ENCODE data around the gene DCHS1. TPM values are rescaled to one million over a fixed set of nuclear protein-coding genes. Genes with fewer than 3 reads are reported as not detected.

Gene DCHS1
- total and polyA plus RNA-seq, 2 of the 13 experiments (the other 11 are each of a cell fraction or from before 2014, with no cell fraction given), result under 0.01 to 0.03 TPM

DNA sequence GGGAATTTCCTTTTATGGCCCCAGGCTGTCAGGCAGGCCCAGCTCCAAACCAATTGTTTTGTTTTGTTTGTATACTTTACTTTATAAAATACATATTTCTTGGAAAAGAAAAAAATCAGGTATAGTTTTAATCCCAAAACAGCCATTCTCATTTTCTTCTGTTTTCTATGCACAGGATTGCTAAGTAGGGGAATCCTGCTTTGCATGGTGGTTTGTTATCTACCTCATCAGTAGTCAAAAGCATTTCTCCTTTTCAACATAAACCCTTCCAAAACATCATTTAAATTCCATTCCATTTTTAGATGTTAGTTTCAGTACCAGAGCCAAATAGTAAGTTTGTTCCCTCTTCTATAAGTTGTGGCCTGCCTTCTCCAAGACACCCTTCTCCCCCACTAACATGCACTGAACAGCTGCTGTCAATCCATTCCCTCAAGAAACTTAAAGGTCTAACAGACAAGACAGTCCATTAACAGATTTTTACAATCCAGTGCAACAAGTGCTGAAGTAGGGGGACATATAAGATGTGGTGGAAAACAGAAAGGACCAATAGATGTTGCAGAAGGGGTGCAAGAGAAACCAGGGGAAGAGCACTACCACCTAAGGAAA lies 48.3 kb downstream of the DCHS1 start:
- in situ Hi-C loops (cut with HindIII; ENCODE audit: extremely low pct_ligation_motif_present, low pct_unique_long_range_greater_than_20kb), result loop anchor here (10.0 kb wide), 1 partner anchor 122 kb away; the partner anchor contains the start of genes ARFIP2 and TIMM10B
- POLR2A ChIA-PET, result interaction anchor here (0.7 to 2.1 kb wide), 10 partner anchors 9 to 166 kb away, joined by 3 to 36 read pairs (median 4); partner anchors contain the start of genes ARFIP2, MRPL17, TIMM10B and TPP1
- H3K4me2 ChIP-seq (ENCODE audit: low read depth, low read length), result peak overlapping the region; percentile 99
- TF ChIP-seq SRF (IDR thresholded peaks at IDR 0.05; ENCODE audit: low read depth, low read length) (peak; percentile 96), SYNCRIP (IDR thresholded peaks at IDR 0.05; ENCODE audit: insufficient read depth, low read depth, low read length) (no peak), ZFP36L1 (CRISPR knock-in tag; IDR thresholded peaks at IDR 0.05) (peak; percentile 37; the same call in 1 of the 2 replicates), RFXANK (CRISPR knock-in tag; IDR thresholded peaks at IDR 0.05) (peak; percentile 8; the same call in 1 of the 2 replicates), ZNF335 (CRISPR knock-in tag; IDR thresholded peaks at IDR 0.05) (0 out of 2 replicates have a peak, but pooled peaks have one; percentile 2), RARA (CRISPR knock-in tag; IDR thresholded peaks at IDR 0.05) (0 out of 2 replicates have a peak, but pooled peaks have one; percentile 0), CREM (IDR thresholded peaks at IDR 0.05) (0 out of 2 replicates have a peak, but pooled peaks have one; percentile 13), CREM (CRISPR knock-in tag; IDR thresholded peaks at IDR 0.05) (no peak), POLR2A (IDR thresholded peaks at IDR 0.05; ENCODE audit: insufficient read depth in 1 of 2, low read depth in 2 of 2, low read length in 2 of 2) (0 out of 4 replicates have a peak, but pooled peaks of 1 of the 2 experiments have one; percentile 4)
- TF ChIP-seq, protein P1, sequence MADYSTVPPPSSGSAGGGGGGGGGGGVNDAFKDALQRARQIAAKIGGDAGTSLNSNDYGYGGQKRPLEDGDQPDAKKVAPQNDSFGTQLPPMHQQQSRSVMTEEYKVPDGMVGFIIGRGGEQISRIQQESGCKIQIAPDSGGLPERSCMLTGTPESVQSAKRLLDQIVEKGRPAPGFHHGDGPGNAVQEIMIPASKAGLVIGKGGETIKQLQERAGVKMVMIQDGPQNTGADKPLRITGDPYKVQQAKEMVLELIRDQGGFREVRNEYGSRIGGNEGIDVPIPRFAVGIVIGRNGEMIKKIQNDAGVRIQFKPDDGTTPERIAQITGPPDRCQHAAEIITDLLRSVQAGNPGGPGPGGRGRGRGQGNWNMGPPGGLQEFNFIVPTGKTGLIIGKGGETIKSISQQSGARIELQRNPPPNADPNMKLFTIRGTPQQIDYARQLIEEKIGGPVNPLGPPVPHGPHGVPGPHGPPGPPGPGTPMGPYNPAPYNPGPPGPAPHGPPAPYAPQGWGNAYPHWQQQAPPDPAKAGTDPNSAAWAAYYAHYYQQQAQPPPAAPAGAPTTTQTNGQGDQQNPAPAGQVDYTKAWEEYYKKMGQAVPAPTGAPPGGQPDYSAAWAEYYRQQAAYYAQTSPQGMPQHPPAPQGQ (CRISPR knock-in tag; IDR thresholded peaks at IDR 0.05; ENCODE audit: borderline replicate concordance), result no peak
- peak overlapping the region in 1 of 3 experiments; percentile 27; a peak in 1 of 6 replicates for H3K4me3 ChIP-seq (replicated peaks in 1 of 3; ENCODE audit: insufficient read depth in 1 of 3, low read depth in 2 of 3, low read length in 3 of 3)
- BruUV-seq (replicated peaks), result no TSS peak
- intact Hi-C loops (cut with micrococcal nuclease; ENCODE audit: unreplicated experiment), result no loop called here
- peaks cover 53% of the 10 kb centered on the region for H3K4me1 ChIP-seq (ENCODE audit: insufficient read depth, low read length)
- H4K20me1 ChIP-seq (ENCODE audit: insufficient read depth, low read length), result no peaks in the 10 kb centered on the region
- CTCF ChIA-PET (ENCODE audit: low intra/inter-chr PET ratio, low total read pairs), result no interaction called here
- H2AFZ ChIP-seq (ENCODE audit: low read length), result no peak overlapping the region
- FAIRE-seq (no peak), DNase-seq (ENCODE audit: low spot score) (no peak), ATAC-seq (no peak)
- no peaks in the 10 kb centered on the region; a peak in 1 of 5 replicates for H3K27me3 ChIP-seq (ENCODE audit: control insufficient read depth in 1 of 2, insufficient read depth in 2 of 2, low read length in 2 of 2)
- H3K27ac ChIP-seq (ENCODE audit: extremely low read length, insufficient read depth, low read length), result peak overlapping the region; percentile 62
- H3K36me3 ChIP-seq (replicated peaks in 1 of 2; ENCODE audit: control insufficient read depth in 1 of 2, insufficient read depth in 2 of 2, low read length in 2 of 2), result peaks cover 21 to 37% of the 10 kb centered on the region in 2 experiments
- H3K9ac ChIP-seq (ENCODE audit: insufficient read depth, low read depth, low read length), result peak overlapping the region; percentile 68
- H3K9me3 ChIP-seq (ENCODE audit: low read length), result no peaks in the 10 kb centered on the region
- peaks cover 46% of the 10 kb centered on the region for H3K79me2 ChIP-seq (ENCODE audit: insufficient read depth, low read length)
